Upper lobe of left lung (tissue), 4 donors: Measurements from ENCODE around the gene SLC35G2.
"Not testable (repeated sequence)": the region's sequence is repeated elsewhere in the genome, so short reads cannot be mapped to it uniquely, and the experiment has no call there.

Source experiments
- CTCF ChIP-seq, 6 experiments: fragments of 450-650 bp in 4 of 6; fragments of 200-600 bp in 2 of 6; sonication (generic) in 2 of 6; IDR thresholded peaks; one replicate each; pipeline ENCODE4 v1.5.1; 2016 to 2019; ENCODE audit warnings: antibody characterized with exemption in 6 of 6
- EP300 ChIP-seq, 4 donors: sonication (generic); formaldehyde crosslinking; IDR thresholded peaks; one replicate each; pipeline ENCODE4 v1.5.1; 2017; ENCODE audit warnings: antibody characterized with exemption in 4 of 4, control low read depth in 2 of 4
- POLR2A ChIP-seq, 4 donors: fragments of 450-650 bp; IDR thresholded peaks; one replicate each; pipeline ENCODE4 v1.5.1; 2016 to 2017; ENCODE audit warnings: antibody characterized with exemption in 4 of 4, mild to moderate bottlenecking in 2 of 4
- POLR2AphosphoS5 ChIP-seq, 2 donors: sonication (generic); formaldehyde crosslinking; IDR thresholded peaks; one replicate each; pipeline ENCODE4 v1.5.1; 2017; ENCODE audit warnings: antibody characterized with exemption in 2 of 2

GRCh38 chr3:136879510-136879909 is 60.6 kb downstream of the SLC35G2 start:
- TF ChIP-seq CTCF, POLR2AphosphoS5, EP300, POLR2A (IDR thresholded peaks at IDR 0.05): not testable (repeated sequence)
